ENCODE data around the gene DZANK1.

Gene DZANK1

GRCh38 chr20:18414140-18414539, 52.7 kb downstream of the DZANK1 start:
- H3K9ac ChIP-seq (ENCODE audit: low read length) = no peak overlapping the region

GRCh38 chr20:18412221-18412901, 54.5 kb downstream of the DZANK1 start:
- Histone ChIP-seq H3K9me2 (replicated peaks; ENCODE audit: insufficient read depth, low read length) (no peaks in the 10 kb centered on the region), H3K36me3 (ENCODE audit: low read length) (no peaks in the 10 kb centered on the region), H3K4me3 (ENCODE audit: insufficient read depth, low read length, poor library complexity, severe bottlenecking) (peak overlapping the region; percentile 29), H3K27me3 (ENCODE audit: low read length) (no peaks in the 10 kb centered on the region), H2AFZ (ENCODE audit: low read depth, low read length, severe bottlenecking) (peak overlapping the region; percentile 76), H3K4me2 (ENCODE audit: low read depth, low read length, poor library complexity, severe bottlenecking) (peak overlapping the region; percentile 54), H4K20me1 (ENCODE audit: low read depth, low read length) (no peaks in the 10 kb centered on the region), H3K79me2 (ENCODE audit: insufficient read depth, low read length) (no peaks in the 10 kb centered on the region), H3K9ac (ENCODE audit: low read length) (0 out of 2 replicates have a peak overlapping the region, but pooled peaks have one; percentile 13), H3F3A (ENCODE audit: insufficient read depth) (no peaks in the 10 kb centered on the region), H3K27ac (ENCODE audit: low read depth, low read length) (no peak overlapping the region), H3K9me3 (ENCODE audit: insufficient read depth, low read length) (no peaks in the 10 kb centered on the region)
- TF ChIP-seq CTCF (IDR thresholded peaks at IDR 0.05; ENCODE audit: insufficient read depth, low read length, poor library complexity, severe bottlenecking) = no peak
- TF ChIP-seq EZH2phosphoT487 (conservative IDR thresholded peaks at IDR 0.05; ENCODE audit: low read length) = no peak

More at GRCh38 chr20:18414140-18414539, 52.7 kb downstream of the DZANK1 start:
- Histone ChIP-seq H3K4me3 (ENCODE audit: insufficient read depth, low read length, poor library complexity, severe bottlenecking) (no peak overlapping the region), H2AFZ (ENCODE audit: low read depth, low read length, severe bottlenecking) (peak overlapping the region; percentile 76), H3K27ac (ENCODE audit: low read depth, low read length) (no peak overlapping the region), H3K9me2 (replicated peaks; ENCODE audit: insufficient read depth, low read length) (no peaks in the 10 kb centered on the region), H3K4me2 (ENCODE audit: low read depth, low read length, poor library complexity, severe bottlenecking) (no peak overlapping the region), H4K20me1 (ENCODE audit: low read depth, low read length) (no peaks in the 10 kb centered on the region), H3K27me3 (ENCODE audit: low read length) (no peaks in the 10 kb centered on the region), H3K79me2 (ENCODE audit: insufficient read depth, low read length) (no peaks in the 10 kb centered on the region), H3K36me3 (ENCODE audit: low read length) (no peaks in the 10 kb centered on the region), H3F3A (ENCODE audit: insufficient read depth) (no peaks in the 10 kb centered on the region), H3K9me3 (ENCODE audit: insufficient read depth, low read length) (no peaks in the 10 kb centered on the region)
- TF ChIP-seq CTCF (IDR thresholded peaks at IDR 0.05; ENCODE audit: insufficient read depth, low read length, poor library complexity, severe bottlenecking) (no peak), EZH2phosphoT487 (conservative IDR thresholded peaks at IDR 0.05; ENCODE audit: low read length) (no peak)

GRCh38 chr20:18405826-18406225, 61.0 kb downstream of the DZANK1 start:
- no peak overlapping the region for H3K4me3 ChIP-seq (ENCODE audit: insufficient read depth, low read length, poor library complexity, severe bottlenecking)
- H3K27me3 ChIP-seq (ENCODE audit: low read length) = no peaks in the 10 kb centered on the region
- no peak overlapping the region for H3K4me2 ChIP-seq (ENCODE audit: low read depth, low read length, poor library complexity, severe bottlenecking)
- H4K20me1 ChIP-seq (ENCODE audit: low read depth, low read length) = no peaks in the 10 kb centered on the region
- TF ChIP-seq EZH2phosphoT487 (conservative IDR thresholded peaks at IDR 0.05; ENCODE audit: low read length) = no peak
- no peak for TF ChIP-seq CTCF (IDR thresholded peaks at IDR 0.05; ENCODE audit: insufficient read depth, low read length, poor library complexity, severe bottlenecking)
- H3K36me3 ChIP-seq (ENCODE audit: low read length) = no peaks in the 10 kb centered on the region
- H3F3A ChIP-seq (ENCODE audit: insufficient read depth) = no peaks in the 10 kb centered on the region
- H3K9me2 ChIP-seq (replicated peaks; ENCODE audit: insufficient read depth, low read length) = no peaks in the 10 kb centered on the region
- no peak overlapping the region for H3K27ac ChIP-seq (ENCODE audit: low read depth, low read length)
- no peaks in the 10 kb centered on the region for H3K9me3 ChIP-seq (ENCODE audit: insufficient read depth, low read length)
- H2AFZ ChIP-seq (ENCODE audit: low read depth, low read length, severe bottlenecking) = no peak overlapping the region
- H3K79me2 ChIP-seq (ENCODE audit: insufficient read depth, low read length) = no peaks in the 10 kb centered on the region
- no peak overlapping the region for H3K9ac ChIP-seq (ENCODE audit: low read length)
